Mesendoderm (in vitro differentiated cells): ENCODE results near the gene PDE4D.
A peak's percentile ranks its signal among the peaks of the same experiment; 100 is the strongest.

Source experiments
- DNase-seq: peaks from one replicate; pipeline ENCODE4 v3.0.0; 2013
- H2AK5ac ChIP-seq: 2 replicates; pipeline ENCODE4 v1.6.1; 2013; ENCODE audit warnings: low read length, inconsistent platforms
- H2BK120ac ChIP-seq: 2 replicates; pipeline ENCODE4 v1.6.1; 2013; ENCODE audit warnings: low read depth, mild to moderate bottlenecking, low read length, moderate library complexity, mixed read lengths
- H2BK15ac ChIP-seq: replicated peaks from 2 replicates; pipeline ENCODE4 v1.6.1; 2013; ENCODE audit warnings: low read depth, mild to moderate bottlenecking, moderate library complexity
- H2BK5ac ChIP-seq: 2 replicates; pipeline ENCODE4 v1.6.1; 2013; ENCODE audit warnings: low read length, inconsistent platforms
- H3K18ac ChIP-seq: 2 replicates; pipeline ENCODE4 v1.6.1; 2013; ENCODE audit warnings: mild to moderate bottlenecking, low read length, mixed read lengths
- H3K23ac ChIP-seq: one replicate; pipeline ENCODE4 v1.6.1; 2013; ENCODE audit warnings: low read length
- H3K27ac ChIP-seq: 2 replicates; pipeline ENCODE4 v1.5.1; 2013; ENCODE audit warnings: low read depth, mild to moderate bottlenecking, inconsistent platforms, low read length, moderate library complexity
- H3K27me3 ChIP-seq: 2 replicates; pipeline ENCODE4 v1.6.1; 2013; ENCODE audit warnings: low read length, control low read depth, mild to moderate bottlenecking, inconsistent platforms; ENCODE audit not compliant: insufficient read depth, poor library complexity
- H3K36me3 ChIP-seq: 2 replicates; pipeline ENCODE4 v1.6.1; 2013; ENCODE audit warnings: low read length, inconsistent platforms; ENCODE audit not compliant: control insufficient read depth, insufficient read depth
- H3K4ac ChIP-seq: one replicate; pipeline ENCODE4 v1.6.1; 2013; ENCODE audit warnings: low read depth, mild to moderate bottlenecking, low read length, moderate library complexity
- H3K4me1 ChIP-seq: 2 replicates; pipeline ENCODE4 v1.6.1; 2013; ENCODE audit warnings: low read depth, low read length, inconsistent platforms; ENCODE audit not compliant: control insufficient read depth
- H3K4me2 ChIP-seq: 2 replicates; pipeline ENCODE4 v1.6.1; 2013; ENCODE audit warnings: low read length
- H3K4me3 ChIP-seq: 2 replicates; pipeline ENCODE4 v1.5.1; 2013; ENCODE audit warnings: mild to moderate bottlenecking, low read length
- H3K56ac ChIP-seq: one replicate; pipeline ENCODE4 v1.6.1; 2013; ENCODE audit warnings: low read length
- H3K79me1 ChIP-seq: 2 replicates; pipeline ENCODE4 v1.6.1; 2013; ENCODE audit warnings: low read length, inconsistent platforms
- H3K79me2 ChIP-seq: 2 replicates; pipeline ENCODE4 v1.6.1; 2013; ENCODE audit warnings: mild to moderate bottlenecking, low read length; ENCODE audit not compliant: control insufficient read depth, insufficient read depth
- H3K9ac ChIP-seq: 2 replicates; pipeline ENCODE4 v1.6.1; 2013; ENCODE audit warnings: low read length, inconsistent platforms
- H4K5ac ChIP-seq: one replicate; pipeline ENCODE4 v1.6.1; 2013; ENCODE audit warnings: low read length
- H4K8ac ChIP-seq: one replicate; pipeline ENCODE4 v1.6.1; 2013; ENCODE audit warnings: low read depth, mild to moderate bottlenecking, control low read depth, low read length, moderate library complexity
- WGBS: extraction: QIAGEN DNeasy Blood & Tissue Kit; methylation state at CpG from one replicate; pipeline ENCODE4 v1.1.7; 2013; ENCODE audit warnings: low lambda C conversion rate, missing lambda C conversion rate; ENCODE audit not compliant: insufficient coverage; ENCODE audit errors: extremely low coverage; 5-methylcytosine and 5-hydroxymethylcytosine counted together

PDE4D gene

DNA sequence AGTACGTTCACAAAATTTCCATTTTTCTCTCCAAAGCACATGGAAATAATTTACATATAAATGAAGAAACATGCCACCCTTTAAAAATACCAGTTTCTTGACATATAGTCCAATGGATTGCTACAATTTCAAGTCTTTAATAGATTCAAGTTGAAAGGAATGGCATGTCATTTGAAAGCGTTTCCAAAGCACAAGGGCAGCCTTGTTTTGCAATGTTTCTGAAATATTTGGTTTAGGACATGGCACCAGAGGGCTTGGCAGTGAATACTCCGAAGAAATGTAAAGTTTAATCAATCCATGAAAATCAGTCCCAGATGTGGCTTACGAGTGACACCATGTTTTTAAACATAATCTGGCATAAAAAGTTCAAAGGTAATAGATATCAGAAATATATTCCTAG lies 333.7 kb downstream of the PDE4D start:
- H2BK5ac ChIP-seq, result peak overlapping the region; percentile 36
- no peak overlapping the region for H3K4me2 ChIP-seq
- peak overlapping the region; percentile 89 for H4K8ac ChIP-seq
- H3K56ac ChIP-seq, result no peak overlapping the region
- H3K79me2 ChIP-seq, result no peaks in the 10 kb centered on the region
- no peak overlapping the region for H3K9ac ChIP-seq
- no peak for DNase-seq
- no peaks in the 10 kb centered on the region for H3K79me1 ChIP-seq
- H3K23ac ChIP-seq, result no peak overlapping the region
- H3K27ac ChIP-seq, result peak overlapping the region; percentile 45
- H2AK5ac ChIP-seq, result no peak overlapping the region
- peak overlapping the region; percentile 99 for H2BK120ac ChIP-seq
- H3K4ac ChIP-seq, result peak overlapping the region; percentile 87
- peaks cover 8% of the 10 kb centered on the region for H3K4me1 ChIP-seq
- H2BK15ac ChIP-seq, result no peak overlapping the region
- H4K5ac ChIP-seq, result no peak overlapping the region
- WGBS, result no CpG with 5 or more reads among the region's 4 CpGs
- peak overlapping the region; percentile 92 for H3K18ac ChIP-seq
- H3K36me3 ChIP-seq, result no peaks in the 10 kb centered on the region
- H3K27me3 ChIP-seq, result no peaks in the 10 kb centered on the region
- no peak overlapping the region for H3K4me3 ChIP-seq

DNA sequence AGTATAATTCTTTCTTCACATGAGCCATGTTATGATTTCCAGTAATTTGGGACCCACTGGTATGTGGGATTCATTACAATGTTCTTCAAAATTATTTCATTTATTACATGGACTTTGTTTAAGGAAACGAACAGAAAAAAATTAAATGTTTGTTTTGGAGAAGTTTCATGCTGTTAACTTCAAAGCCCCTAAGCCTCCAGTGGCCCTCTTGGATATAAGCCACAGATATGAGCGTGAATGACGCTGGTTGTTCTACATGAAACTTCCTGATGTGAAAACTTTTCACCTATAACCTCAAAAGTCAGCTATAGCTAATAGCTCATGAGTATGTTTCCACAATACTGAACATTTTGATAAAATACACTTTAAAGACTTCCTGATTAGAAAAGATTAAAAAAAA lies 334.2 kb downstream of the PDE4D start:
- H3K18ac ChIP-seq, result no peak overlapping the region
- no peak overlapping the region for H3K23ac ChIP-seq
- no peak overlapping the region for H3K4me3 ChIP-seq
- H3K56ac ChIP-seq, result no peak overlapping the region
- DNase-seq, result no peak
- H3K79me1 ChIP-seq, result no peaks in the 10 kb centered on the region
- H3K4me1 ChIP-seq, result peaks cover 8% of the 10 kb centered on the region
- H3K9ac ChIP-seq, result no peak overlapping the region
- H3K79me2 ChIP-seq, result no peaks in the 10 kb centered on the region
- no peak overlapping the region for H2BK5ac ChIP-seq
- no peak overlapping the region for H2AK5ac ChIP-seq
- H3K36me3 ChIP-seq, result no peaks in the 10 kb centered on the region
- H3K27me3 ChIP-seq, result no peaks in the 10 kb centered on the region
- peak overlapping the region; percentile 73 for H2BK120ac ChIP-seq
- H3K27ac ChIP-seq, result no peak overlapping the region
- no peak overlapping the region for H3K4ac ChIP-seq
- H3K4me2 ChIP-seq, result no peak overlapping the region
- H2BK15ac ChIP-seq, result peak overlapping the region; percentile 92
- H4K5ac ChIP-seq, result no peak overlapping the region
- no CpG with 5 or more reads among the region's 3 CpGs for WGBS
- H4K8ac ChIP-seq, result no peak overlapping the region

DNA sequence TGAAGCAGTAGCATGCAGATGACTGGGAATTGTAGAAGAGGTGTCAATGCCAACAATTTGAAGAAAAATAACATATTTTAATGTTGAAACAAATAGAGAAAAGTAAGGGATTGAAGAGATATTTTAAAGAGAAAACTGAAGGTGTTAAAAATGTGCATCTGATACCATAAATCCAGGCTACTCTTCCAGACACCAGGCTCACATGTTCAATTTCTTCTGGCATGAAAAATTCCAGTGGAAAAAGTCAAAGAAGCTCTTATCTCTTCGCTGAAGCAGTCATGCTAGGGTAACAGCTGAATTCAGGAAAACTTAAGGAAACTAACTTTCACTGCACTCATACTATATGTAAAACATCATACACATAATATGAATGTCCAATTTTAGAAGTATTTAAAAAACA lies 335.0 kb downstream of the PDE4D start:
- Histone ChIP-seq H3K36me3 (no peaks in the 10 kb centered on the region), H3K27me3 (no peaks in the 10 kb centered on the region), H4K5ac (no peak overlapping the region), H3K18ac (peak overlapping the region; percentile 60), H2BK120ac (no peak overlapping the region), H3K4me1 (peaks cover 3% of the 10 kb centered on the region), H3K4me2 (no peak overlapping the region), H2AK5ac (no peak overlapping the region), H3K79me1 (no peaks in the 10 kb centered on the region), H3K4me3 (no peak overlapping the region), H2BK5ac (no peak overlapping the region), H3K23ac (no peak overlapping the region), H3K4ac (no peak overlapping the region), H3K79me2 (no peaks in the 10 kb centered on the region), H3K27ac (no peak overlapping the region), H3K9ac (no peak overlapping the region), H2BK15ac (peak overlapping the region; percentile 96), H4K8ac (no peak overlapping the region), H3K56ac (no peak overlapping the region)
- no peak for DNase-seq
- WGBS, result no CpG with 5 or more reads among the region's 1 CpG

DNA sequence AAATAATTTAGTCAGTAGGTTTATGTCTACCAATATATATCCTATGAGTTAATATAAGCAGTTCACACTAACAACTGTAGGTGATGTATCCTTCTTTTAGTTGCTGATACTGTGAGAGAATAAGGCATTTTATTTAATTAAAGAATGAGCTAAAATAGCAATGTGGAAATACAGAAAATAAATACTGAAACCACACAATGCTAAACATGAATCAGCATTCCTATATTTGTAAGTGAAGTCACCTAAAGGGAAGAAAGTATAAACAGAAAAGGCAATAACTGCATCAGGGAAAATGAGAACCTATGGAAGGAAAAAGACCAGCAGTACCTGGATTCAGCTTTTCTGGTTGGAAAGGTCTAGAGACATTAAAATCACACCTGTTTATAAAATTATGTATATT lies 336.0 kb downstream of the PDE4D start:
- no peak overlapping the region for H3K18ac ChIP-seq

DNA sequence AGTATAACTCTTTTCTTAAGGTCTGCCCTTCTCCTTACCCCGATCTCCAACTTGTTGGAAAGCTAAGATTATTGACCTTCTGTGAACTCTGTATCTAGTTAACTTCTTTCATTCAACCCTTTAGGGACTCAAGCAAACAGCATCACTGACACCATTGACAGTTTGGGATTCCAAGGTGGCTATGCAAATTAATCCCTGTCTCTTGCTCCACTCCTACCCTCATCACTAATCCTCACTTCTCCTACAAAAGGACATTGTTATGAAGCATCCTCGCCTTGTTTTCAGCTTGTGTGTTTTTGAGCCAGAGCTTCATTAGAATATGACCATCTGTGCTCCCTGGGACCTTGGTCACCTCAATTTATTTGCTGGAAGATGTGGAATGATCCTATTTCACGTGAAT lies 337.9 kb downstream of the PDE4D start:
- Histone ChIP-seq H3K56ac (no peak overlapping the region), H4K5ac (no peak overlapping the region), H3K79me2 (no peaks in the 10 kb centered on the region), H3K4me3 (no peak overlapping the region), H3K9ac (no peak overlapping the region), H2BK15ac (no peak overlapping the region), H2AK5ac (no peak overlapping the region), H3K4ac (no peak overlapping the region), H3K27ac (no peak overlapping the region), H3K27me3 (no peaks in the 10 kb centered on the region), H3K79me1 (no peaks in the 10 kb centered on the region), H3K36me3 (no peaks in the 10 kb centered on the region), H2BK120ac (no peak overlapping the region), H3K4me2 (no peak overlapping the region), H3K4me1 (no peaks in the 10 kb centered on the region), H3K18ac (no peak overlapping the region), H4K8ac (no peak overlapping the region), H3K23ac (no peak overlapping the region), H2BK5ac (no peak overlapping the region)
- no CpG with 5 or more reads among the region's 3 CpGs for WGBS
- peak; percentile 42 for DNase-seq

More for the DNA sequence above, 336.0 kb downstream of the PDE4D start:
- Histone ChIP-seq H3K79me2 (no peaks in the 10 kb centered on the region), H2AK5ac (no peak overlapping the region), H3K4ac (no peak overlapping the region), H3K27me3 (no peaks in the 10 kb centered on the region), H3K4me1 (no peaks in the 10 kb centered on the region), H2BK15ac (no peak overlapping the region), H3K27ac (no peak overlapping the region), H3K23ac (no peak overlapping the region), H4K8ac (no peak overlapping the region), H4K5ac (no peak overlapping the region), H2BK5ac (no peak overlapping the region), H3K56ac (no peak overlapping the region), H3K9ac (no peak overlapping the region), H3K79me1 (no peaks in the 10 kb centered on the region), H2BK120ac (no peak overlapping the region), H3K36me3 (no peaks in the 10 kb centered on the region), H3K4me2 (no peak overlapping the region), H3K4me3 (no peak overlapping the region)
- no peak for DNase-seq

DNA sequence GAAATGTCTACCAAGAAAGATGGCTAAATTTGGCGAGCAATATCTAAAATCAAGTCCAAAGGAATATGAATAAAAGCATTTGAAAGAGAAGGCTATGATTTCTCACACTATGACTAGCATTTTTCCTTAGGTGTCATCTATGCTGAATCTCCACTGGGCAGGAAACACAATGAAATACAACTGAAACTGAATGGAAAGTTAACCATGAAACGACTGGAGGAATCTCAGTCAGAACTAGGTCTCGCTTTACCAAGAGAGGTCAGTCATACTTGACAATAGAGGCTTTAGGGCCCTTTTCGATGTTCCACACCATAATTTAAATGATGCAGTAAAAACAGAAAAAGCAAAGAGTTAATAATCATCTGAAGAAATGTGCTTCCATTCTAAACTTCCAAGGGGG lies 339.0 kb downstream of the PDE4D start:
- Histone ChIP-seq H2BK120ac (peak overlapping the region; percentile 96), H2BK15ac (peak overlapping the region; percentile 96), H2AK5ac (no peak overlapping the region), H3K79me1 (no peaks in the 10 kb centered on the region), H3K4me3 (no peak overlapping the region), H3K79me2 (no peaks in the 10 kb centered on the region), H3K4me2 (no peak overlapping the region), H3K36me3 (no peaks in the 10 kb centered on the region), H3K18ac (peak overlapping the region; percentile 90), H3K27ac (no peak overlapping the region), H3K4ac (peak overlapping the region; percentile 91), H3K56ac (no peak overlapping the region), H4K5ac (no peak overlapping the region), H3K9ac (no peak overlapping the region), H3K27me3 (no peaks in the 10 kb centered on the region), H3K4me1 (no peaks in the 10 kb centered on the region), H2BK5ac (no peak overlapping the region), H4K8ac (no peak overlapping the region), H3K23ac (no peak overlapping the region)
- WGBS, result no CpG with 5 or more reads among the region's 4 CpGs
- no peak for DNase-seq
